Neural progenitor cell (in vitro differentiated cells): ENCODE data around the gene TMEM59. TPM values are rescaled to one million over a fixed set of nuclear protein-coding genes. Genes with fewer than 3 reads are reported as not detected.
A peak's percentile ranks its signal among the peaks of the same experiment; 100 is the strongest.

ENCODE experiments used
- DNase-seq: peaks from one replicate; pipeline ENCODE4 v3.0.0-alpha.2; 2016; ENCODE audit warnings: low spot score
- H2AFZ ChIP-seq: fragments of 200-600 bp; sonication (generic); replicated peaks from 2 replicates; pipeline ENCODE4 v1.6.1; 2016; ENCODE audit warnings: antibody characterized with exemption
- H3F3A ChIP-seq: fragments of 200-600 bp; sonication (generic); 2 replicates; pipeline ENCODE4 v1.6.1; 2016; ENCODE audit warnings: antibody characterized with exemption, low read depth
- H3K27ac ChIP-seq: fragments of 200-600 bp; sonication (generic); 2 replicates; pipeline ENCODE4 v1.5.1; 2016; ENCODE audit warnings: mild to moderate bottlenecking
- H3K27me3 ChIP-seq: fragments of 200-600 bp; sonication (generic); 2 replicates; pipeline ENCODE4 v1.6.1; 2016; ENCODE audit warnings: mild to moderate bottlenecking, moderate library complexity
- H3K36me3 ChIP-seq: fragments of 200-600 bp; sonication (generic); 2 replicates; pipeline ENCODE4 v1.5.1; 2016
- H3K4me1 ChIP-seq: fragments of 200-600 bp; sonication (generic); 2 replicates; pipeline ENCODE4 v1.6.1; 2016; ENCODE audit warnings: mixed run types
- H3K4me2 ChIP-seq: fragments of 200-600 bp; sonication (generic); 2 replicates; pipeline ENCODE4 v1.6.1; 2016
- H3K4me3 ChIP-seq: fragments of 200-600 bp; sonication (generic); 2 replicates; pipeline ENCODE4 v1.5.1; 2016
- H3K79me2 ChIP-seq: fragments of 200-600 bp; sonication (generic); 2 replicates; pipeline ENCODE4 v1.6.1; 2016; ENCODE audit warnings: low read depth
- H3K9ac ChIP-seq: fragments of 200-600 bp; sonication (generic); 2 replicates; pipeline ENCODE4 v1.6.1; 2016
- H3K9me3 ChIP-seq: fragments of 200-600 bp; sonication (generic); 2 replicates; pipeline ENCODE4 v1.5.1; 2016; ENCODE audit warnings: low read depth
- H4K20me1 ChIP-seq: fragments of 200-600 bp; sonication (generic); 2 replicates; pipeline ENCODE4 v1.6.1; 2016; ENCODE audit warnings: low read depth
- H3K27ac Mint-ChIP-seq: 3 replicates; pipeline ENCODE4 v1.8.0; 2021; ENCODE audit warnings: mixed read lengths
- H3K27me3 Mint-ChIP-seq: 2 replicates; pipeline ENCODE4 v1.8.0; 2022; ENCODE audit warnings: low read depth, mild to moderate bottlenecking, inconsistent platforms, moderate library complexity, mixed read lengths; ENCODE audit not compliant: insufficient read depth
- H3K36me3 Mint-ChIP-seq: 3 replicates; pipeline ENCODE4 v1.8.0; 2021; ENCODE audit warnings: mixed read lengths
- H3K4me1 Mint-ChIP-seq: 3 replicates; pipeline ENCODE4 v1.8.0; 2021; ENCODE audit warnings: mixed read lengths
- H3K4me3 Mint-ChIP-seq: 3 replicates; pipeline ENCODE4 v1.8.0; 2021; ENCODE audit warnings: mild to moderate bottlenecking, moderate library complexity, mixed read lengths
- H3K9me3 Mint-ChIP-seq: 3 replicates; pipeline ENCODE4 v1.8.0; 2020; ENCODE audit warnings: mixed read lengths
- EZH2 ChIP-seq: fragments of 200-600 bp; sonication (generic); IDR thresholded peaks from 2 replicates; pipeline ENCODE4 v1.6.1; 2017; ENCODE audit warnings: antibody characterized with exemption, mild to moderate bottlenecking, moderate library complexity
- EZH2phosphoT487 ChIP-seq: fragments of 200-600 bp; sonication (generic); IDR thresholded peaks from 2 replicates; pipeline ENCODE4 v1.6.1; 2017; ENCODE audit warnings: antibody characterized with exemption
- total RNA-seq: library from RNA; depleted of rRNA; stranded (reverse); fragments of >200 nt; gene quantifications from 2 replicates; pipeline ENCODE4 v1.2.3, GENCODE V29; 2015; ENCODE audit warnings: low replicate concordance
- TF ChIP-seq, protein P1 (sequence below): fragments of 200-600 bp; sonication (generic); IDR thresholded peaks from 2 replicates; pipeline ENCODE4 v1.5.1; 2017; ENCODE audit warnings: antibody characterized with exemption, mild to moderate bottlenecking

Gene TMEM59
- total RNA-seq, 1 donor from 2014 or later, result 139 TPM

DNA sequence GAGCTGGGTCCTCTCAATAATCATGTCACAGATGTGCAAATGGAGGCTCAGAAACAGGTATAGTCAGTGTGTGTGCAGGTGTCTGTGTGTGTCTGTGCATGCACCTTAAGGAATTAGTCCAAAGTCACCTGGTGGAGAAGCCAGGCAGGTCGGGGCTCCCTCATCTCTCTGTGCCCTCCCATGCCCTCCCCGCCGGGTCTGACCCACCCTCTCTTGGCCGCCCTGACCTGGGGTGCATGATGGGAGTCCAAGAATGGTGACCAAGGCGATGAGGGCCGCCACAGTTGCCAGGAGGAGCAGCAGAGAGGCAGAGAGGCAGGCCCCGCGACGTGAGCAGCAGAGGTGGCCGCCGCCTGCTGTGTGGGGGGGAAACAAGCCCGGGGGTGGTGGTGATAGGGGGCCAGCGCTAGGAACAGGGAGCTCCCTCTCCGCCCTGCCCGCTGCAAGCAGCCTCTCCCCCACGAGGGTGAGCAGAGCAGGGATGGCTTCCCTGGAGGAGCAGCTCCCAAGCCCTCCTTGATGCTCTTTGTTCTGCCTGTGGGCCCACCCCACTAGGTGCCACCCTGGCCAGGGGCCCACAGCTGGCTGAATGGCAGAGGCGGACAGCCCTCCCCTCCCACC, 38.9 kb downstream of the TMEM59 start:
- Mint-ChIP-seq H3K4me1 (peaks cover 12% of the 10 kb centered on the region), H3K36me3 (no peaks in the 10 kb centered on the region), H3K27ac (peak overlapping the region; percentile 61), H3K9me3 (no peaks in the 10 kb centered on the region), H3K4me3 (no peak overlapping the region), H3K27me3 (peaks cover 11% of the 10 kb centered on the region)
- TF ChIP-seq EZH2 (no peak), EZH2phosphoT487 (no peak)
- TF ChIP-seq, protein P1, sequence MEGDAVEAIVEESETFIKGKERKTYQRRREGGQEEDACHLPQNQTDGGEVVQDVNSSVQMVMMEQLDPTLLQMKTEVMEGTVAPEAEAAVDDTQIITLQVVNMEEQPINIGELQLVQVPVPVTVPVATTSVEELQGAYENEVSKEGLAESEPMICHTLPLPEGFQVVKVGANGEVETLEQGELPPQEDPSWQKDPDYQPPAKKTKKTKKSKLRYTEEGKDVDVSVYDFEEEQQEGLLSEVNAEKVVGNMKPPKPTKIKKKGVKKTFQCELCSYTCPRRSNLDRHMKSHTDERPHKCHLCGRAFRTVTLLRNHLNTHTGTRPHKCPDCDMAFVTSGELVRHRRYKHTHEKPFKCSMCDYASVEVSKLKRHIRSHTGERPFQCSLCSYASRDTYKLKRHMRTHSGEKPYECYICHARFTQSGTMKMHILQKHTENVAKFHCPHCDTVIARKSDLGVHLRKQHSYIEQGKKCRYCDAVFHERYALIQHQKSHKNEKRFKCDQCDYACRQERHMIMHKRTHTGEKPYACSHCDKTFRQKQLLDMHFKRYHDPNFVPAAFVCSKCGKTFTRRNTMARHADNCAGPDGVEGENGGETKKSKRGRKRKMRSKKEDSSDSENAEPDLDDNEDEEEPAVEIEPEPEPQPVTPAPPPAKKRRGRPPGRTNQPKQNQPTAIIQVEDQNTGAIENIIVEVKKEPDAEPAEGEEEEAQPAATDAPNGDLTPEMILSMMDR, result no peak
- no peak overlapping the region for H2AFZ ChIP-seq
- no peaks in the 10 kb centered on the region for H3K79me2 ChIP-seq
- H3K4me2 ChIP-seq, result no peak overlapping the region
- H3K36me3 ChIP-seq, result no peaks in the 10 kb centered on the region
- no peak overlapping the region for H3K4me3 ChIP-seq
- no peaks in the 10 kb centered on the region for H3K27me3 ChIP-seq
- H3K27ac ChIP-seq, result no peak overlapping the region
- no peak for DNase-seq
- no peaks in the 10 kb centered on the region for H4K20me1 ChIP-seq
- no peak overlapping the region for H3K9ac ChIP-seq
- H3K9me3 ChIP-seq, result no peaks in the 10 kb centered on the region
- H3K4me1 ChIP-seq, result no peaks in the 10 kb centered on the region
- H3F3A ChIP-seq, result no peaks in the 10 kb centered on the region

DNA sequence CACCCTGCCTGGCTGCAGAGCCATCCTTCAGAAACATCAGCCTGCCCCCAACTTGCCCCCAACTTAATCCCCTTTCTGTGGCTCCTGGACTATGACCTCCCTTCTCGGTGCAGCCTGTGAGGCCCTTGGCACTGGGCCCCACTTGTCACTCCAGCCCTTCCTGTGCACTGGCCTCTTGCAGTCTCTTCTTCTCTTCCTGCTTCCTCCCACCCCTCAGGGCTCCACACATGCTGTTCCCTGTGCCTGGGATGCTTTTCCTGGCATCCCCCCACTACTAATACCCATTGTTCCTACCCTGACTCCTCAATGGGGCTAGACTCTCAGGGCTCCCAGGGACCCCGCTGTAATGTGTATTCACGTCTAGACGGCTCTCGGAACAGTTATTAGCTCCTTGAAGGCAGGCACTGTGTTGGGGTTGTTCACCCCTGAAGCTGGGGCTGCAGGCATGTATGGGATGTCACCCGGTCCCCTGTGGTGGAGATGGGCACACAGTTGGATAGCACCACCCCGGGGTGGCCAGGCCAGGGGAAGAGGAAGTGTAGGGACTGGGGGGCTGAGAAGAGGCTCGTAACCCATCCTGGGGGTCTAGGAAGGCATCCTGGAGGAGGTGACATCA, 39.5 kb downstream of the TMEM59 start:
- peaks cover 11% of the 10 kb centered on the region for H3K27me3 Mint-ChIP-seq

DNA sequence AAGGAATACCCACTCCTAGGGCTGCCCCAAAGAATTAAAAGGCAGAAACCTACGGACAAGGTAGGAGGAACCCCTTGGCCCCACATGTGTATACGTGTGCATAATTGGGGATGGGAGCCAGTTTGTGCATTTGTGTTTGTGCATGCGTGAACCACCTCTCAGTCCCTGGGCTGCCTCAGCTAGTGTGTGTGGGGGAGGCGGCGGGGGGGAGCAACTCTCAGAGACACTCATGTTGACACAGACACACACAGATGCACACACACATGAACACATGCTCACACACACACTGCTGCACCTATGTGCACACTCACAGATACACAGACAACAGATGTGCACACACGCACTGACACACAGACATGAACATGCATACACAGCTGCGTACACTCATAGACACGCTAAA, 40.1 kb downstream of the TMEM59 start:
- H3K9ac ChIP-seq, result no peak overlapping the region
- H3K36me3 Mint-ChIP-seq, result no peaks in the 10 kb centered on the region
- no peak overlapping the region for H3K27ac ChIP-seq
- no peaks in the 10 kb centered on the region for H3K4me1 ChIP-seq
- H3K27me3 Mint-ChIP-seq, result peaks cover 11% of the 10 kb centered on the region
- no peaks in the 10 kb centered on the region for H3K9me3 Mint-ChIP-seq
- DNase-seq, result no peak
- H3K27me3 ChIP-seq, result no peaks in the 10 kb centered on the region
- H2AFZ ChIP-seq, result no peak overlapping the region
- no peaks in the 10 kb centered on the region for H3K9me3 ChIP-seq
- H3K4me3 Mint-ChIP-seq, result no peak overlapping the region
- H3K4me2 ChIP-seq, result no peak overlapping the region
- H3K4me3 ChIP-seq, result no peak overlapping the region
- H4K20me1 ChIP-seq, result no peaks in the 10 kb centered on the region
- no peaks in the 10 kb centered on the region for H3K79me2 ChIP-seq
- no peaks in the 10 kb centered on the region for H3K36me3 ChIP-seq
- no peak overlapping the region for H3K27ac Mint-ChIP-seq
- TF ChIP-seq, protein P1, result no peak
- TF ChIP-seq EZH2phosphoT487 (no peak), EZH2 (no peak)
- no peaks in the 10 kb centered on the region for H3F3A ChIP-seq
- H3K4me1 Mint-ChIP-seq, result peaks cover 14% of the 10 kb centered on the region

More for the DNA sequence above, 39.5 kb downstream of the TMEM59 start:
- H3K27ac ChIP-seq, result no peak overlapping the region
- no peak overlapping the region for H2AFZ ChIP-seq
- TF ChIP-seq, protein P1, result no peak
- TF ChIP-seq EZH2phosphoT487, result no peak
- TF ChIP-seq EZH2, result no peak
- H3K36me3 Mint-ChIP-seq, result no peaks in the 10 kb centered on the region
- H3K4me2 ChIP-seq, result no peak overlapping the region
- H3K36me3 ChIP-seq, result no peaks in the 10 kb centered on the region
- no peaks in the 10 kb centered on the region for H4K20me1 ChIP-seq
- H3K4me1 Mint-ChIP-seq, result peaks cover 12% of the 10 kb centered on the region
- peak overlapping the region; percentile 61 for H3K27ac Mint-ChIP-seq
- no peak overlapping the region for H3K4me3 Mint-ChIP-seq
- no peaks in the 10 kb centered on the region for H3K79me2 ChIP-seq
- no peak for DNase-seq
- no peaks in the 10 kb centered on the region for H3K9me3 Mint-ChIP-seq
- H3K4me1 ChIP-seq, result no peaks in the 10 kb centered on the region
- H3K9ac ChIP-seq, result no peak overlapping the region
- H3F3A ChIP-seq, result no peaks in the 10 kb centered on the region
- H3K27me3 ChIP-seq, result no peaks in the 10 kb centered on the region
- no peaks in the 10 kb centered on the region for H3K9me3 ChIP-seq
- H3K4me3 ChIP-seq, result no peak overlapping the region
